NCI-H1417 (cell line): ENCODE results near the gene SLC17A9.

Source experiments
- DNase-seq, 3 experiments: peaks; one replicate each; lab custom pipeline; 2025; lab: John Stamatoyannopoulos, UW

Gene SLC17A9

DNA sequence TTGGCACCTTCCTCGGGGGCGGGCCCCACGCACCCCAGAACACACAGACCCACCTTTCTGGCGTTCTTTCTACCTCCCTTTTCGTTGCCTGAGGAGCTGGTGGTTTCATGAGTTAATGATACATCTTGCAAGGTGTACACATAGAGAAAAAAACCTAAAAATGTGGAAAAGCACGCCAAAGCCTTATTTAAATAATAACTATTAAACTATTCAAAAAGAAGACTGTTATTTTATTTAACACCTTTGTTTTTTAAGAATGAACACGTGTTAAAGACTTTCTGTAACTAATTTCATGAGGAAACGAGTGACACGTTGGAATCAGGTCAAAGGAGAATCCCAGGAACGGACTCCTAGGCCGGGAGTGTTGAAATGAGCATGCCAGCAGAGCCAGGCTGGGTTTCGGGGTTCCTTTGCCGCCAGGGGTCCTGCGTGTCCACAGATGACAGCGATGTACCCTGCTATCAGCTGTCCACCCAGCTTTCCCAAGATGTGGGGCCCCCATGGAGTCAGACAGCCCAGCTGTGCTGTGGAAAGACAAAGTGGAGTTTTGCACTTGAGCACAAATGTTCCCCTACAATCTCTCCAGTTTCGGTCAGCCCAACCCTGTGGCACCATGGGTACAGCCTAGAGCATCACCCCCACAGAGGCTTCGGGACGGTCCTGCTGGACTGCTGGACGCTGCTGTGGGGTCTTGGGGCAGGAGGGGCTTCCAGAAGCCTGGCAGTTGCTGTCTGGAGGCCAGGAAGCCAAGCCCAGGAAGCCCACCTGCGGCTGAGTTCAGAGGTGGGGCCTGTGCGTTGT lies 16.1 kb downstream of the SLC17A9 start:
- DNase-seq, result no peak

DNA sequence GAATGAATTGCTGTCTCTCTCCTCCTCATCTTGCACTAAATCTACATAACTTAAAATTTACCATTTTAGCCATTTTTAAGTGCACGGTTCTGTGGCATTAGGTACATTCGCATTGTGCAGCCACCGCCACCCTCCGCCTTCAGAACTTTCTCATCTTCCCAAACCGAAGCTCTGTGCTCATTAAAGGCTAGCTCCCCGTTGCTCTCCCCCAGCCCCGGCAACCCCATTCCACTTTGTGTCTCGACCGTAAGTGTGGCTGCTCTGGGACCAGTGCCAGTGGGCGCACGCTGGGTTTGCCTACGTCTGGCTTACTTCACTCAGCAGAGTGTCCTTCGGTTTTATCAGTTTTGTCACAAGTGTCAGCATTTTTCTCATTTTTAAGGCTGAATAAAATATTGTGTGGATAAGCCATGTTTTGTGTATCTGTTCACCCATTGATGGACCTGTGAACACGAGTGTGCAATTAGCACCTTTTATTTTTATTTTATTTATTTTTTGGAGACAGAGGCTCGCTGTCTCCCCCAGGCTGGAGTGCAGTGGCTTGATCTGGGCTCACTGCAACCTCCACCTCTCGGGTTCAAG lies 16.8 kb downstream of the SLC17A9 start:
- DNase-seq, result no peak

DNA sequence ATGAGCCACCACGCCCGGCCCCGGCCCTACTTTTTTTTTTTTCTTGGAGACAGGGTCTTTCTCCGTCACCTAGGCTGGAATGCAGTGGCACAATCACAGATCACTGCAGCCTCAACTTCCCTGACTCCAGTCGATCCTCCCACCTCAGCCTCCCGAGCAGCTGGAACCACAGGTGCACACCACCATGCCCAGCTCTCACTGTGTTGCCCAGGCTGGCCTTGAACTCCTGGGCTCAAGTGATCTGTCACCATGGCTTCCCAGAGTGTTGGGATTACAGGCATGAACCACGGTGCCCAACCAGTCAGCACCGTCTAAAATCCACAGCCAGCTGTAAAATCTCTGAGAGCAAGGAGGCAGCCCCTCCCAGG lies 17.4 kb downstream of the SLC17A9 start:
- no peak for DNase-seq

DNA sequence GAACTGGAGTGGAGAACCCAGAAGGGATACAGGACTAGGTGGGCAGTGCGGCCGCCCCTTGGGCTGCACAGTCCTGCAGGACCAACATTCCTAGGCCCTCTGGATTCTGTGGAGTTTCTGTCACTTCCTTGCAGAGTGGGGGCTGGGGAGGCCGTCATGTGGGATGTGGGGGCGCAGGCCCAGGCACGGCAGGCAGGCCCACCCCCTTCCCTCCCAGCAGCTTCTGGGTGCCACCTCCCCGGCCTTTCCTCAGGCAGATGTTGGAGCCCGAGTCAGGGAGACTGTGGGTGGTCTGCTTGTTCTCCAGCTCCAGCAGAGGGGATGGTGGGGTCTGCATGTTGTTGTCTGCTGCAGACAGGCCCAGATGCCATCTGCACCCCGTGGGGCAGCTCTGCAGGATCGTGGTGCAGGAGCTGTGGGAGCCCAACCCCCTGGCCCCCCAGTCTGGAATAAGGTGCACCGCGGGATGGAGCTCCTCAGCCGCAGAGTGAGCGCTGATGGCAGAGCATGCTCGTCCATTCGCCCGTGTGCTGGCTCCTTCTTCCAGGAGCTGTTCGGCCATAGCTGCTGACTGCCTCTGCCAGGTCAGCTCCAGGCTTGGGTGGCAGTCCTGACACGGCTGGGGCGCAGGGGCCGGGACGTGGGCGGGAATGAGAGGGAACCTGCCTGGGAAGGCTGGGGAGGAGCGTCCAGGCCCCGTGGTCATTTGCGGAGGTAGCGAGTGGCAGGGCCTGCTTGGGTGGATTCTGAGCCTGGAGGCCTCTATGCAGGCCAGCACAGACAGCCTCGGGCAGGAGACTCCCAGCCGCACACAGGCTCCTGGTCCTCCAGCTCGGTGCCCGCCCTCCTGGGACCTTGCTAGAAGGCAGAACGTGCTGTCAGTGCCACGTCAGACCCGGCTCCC lies 18.1 kb downstream of the SLC17A9 start:
- DNase-seq, result no peak

DNA sequence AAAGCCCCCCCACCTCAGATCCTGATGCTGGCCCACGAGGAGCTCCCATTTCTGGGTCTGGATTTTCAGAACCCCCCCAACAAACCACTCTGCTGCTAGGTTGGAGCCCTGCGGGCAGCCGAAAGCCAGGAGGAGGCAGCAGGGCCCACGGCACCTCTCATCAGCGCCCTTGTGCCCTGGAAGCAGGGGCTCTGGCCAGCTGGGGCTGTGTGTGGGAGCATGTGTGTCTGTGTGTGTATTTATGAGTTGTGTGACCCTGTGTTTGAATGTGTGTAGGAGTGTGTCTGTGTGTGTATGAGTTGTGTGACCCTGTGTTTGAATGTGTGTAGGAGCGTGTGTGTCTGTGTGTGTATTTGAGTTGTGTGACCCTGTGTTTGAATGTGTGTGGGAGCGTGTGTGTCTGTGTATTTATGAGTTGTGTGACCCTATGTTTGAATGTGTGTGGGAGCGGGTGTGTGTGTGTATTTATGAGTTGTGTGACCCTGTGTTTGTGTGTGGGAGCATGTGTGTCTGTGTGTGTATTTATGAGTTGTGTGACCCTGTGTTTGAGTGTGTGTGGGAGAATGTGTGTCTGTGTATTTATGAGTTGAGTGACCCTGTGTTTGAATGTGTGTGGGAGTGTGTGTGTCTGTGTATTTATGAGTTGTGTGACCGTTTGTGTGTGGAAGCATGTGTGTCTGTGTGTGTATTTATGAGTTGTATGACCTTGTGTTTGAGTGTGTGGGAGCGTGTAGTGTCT lies 18.9 kb downstream of the SLC17A9 start:
- DNase-seq, result no peak

DNA sequence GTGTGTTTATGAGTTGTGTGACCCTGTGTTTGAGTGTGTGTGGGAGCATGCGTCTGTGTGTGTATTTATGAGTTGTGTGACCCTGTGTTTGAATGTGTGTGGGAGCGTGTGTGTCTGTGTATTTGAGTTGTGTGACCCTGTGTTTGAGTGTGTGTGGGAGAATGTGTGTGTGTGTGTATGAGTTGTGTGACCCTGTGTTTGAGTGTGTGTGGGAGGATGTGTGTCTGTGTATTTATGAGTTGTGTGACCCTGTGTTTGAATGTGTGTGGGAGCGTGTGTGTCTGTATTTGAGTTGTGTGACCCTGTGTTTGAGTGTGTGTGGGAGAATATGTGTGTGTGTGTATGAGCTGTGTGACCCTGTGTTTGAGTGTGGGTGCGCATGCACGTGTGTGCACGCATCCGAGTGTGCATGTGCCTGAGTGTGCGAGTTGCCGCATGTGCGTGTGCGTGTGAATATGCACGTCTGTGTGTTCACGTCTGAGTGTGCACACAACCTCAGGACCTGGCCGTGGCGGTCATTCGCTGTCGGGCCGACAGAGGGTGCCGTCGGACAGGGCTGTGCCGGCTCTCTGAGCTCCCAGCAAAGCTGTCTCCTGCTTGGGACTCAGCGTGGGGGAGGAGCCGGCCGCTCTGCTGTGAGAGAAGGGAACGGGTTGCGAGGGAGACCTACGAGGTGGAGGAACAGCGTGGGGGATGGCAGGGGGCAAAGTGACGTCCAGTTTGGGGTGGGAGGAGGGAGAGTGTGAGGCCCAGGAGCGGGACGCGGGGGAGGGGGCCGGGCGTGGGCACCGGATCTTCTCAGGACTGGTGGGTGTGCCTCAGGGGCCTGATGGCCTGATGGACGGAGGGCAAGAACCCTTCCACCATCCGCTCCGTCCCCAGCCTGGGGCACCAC lies 19.7 kb downstream of the SLC17A9 start:
- peak; percentile 78 to 91 (median 85) for DNase-seq

DNA sequence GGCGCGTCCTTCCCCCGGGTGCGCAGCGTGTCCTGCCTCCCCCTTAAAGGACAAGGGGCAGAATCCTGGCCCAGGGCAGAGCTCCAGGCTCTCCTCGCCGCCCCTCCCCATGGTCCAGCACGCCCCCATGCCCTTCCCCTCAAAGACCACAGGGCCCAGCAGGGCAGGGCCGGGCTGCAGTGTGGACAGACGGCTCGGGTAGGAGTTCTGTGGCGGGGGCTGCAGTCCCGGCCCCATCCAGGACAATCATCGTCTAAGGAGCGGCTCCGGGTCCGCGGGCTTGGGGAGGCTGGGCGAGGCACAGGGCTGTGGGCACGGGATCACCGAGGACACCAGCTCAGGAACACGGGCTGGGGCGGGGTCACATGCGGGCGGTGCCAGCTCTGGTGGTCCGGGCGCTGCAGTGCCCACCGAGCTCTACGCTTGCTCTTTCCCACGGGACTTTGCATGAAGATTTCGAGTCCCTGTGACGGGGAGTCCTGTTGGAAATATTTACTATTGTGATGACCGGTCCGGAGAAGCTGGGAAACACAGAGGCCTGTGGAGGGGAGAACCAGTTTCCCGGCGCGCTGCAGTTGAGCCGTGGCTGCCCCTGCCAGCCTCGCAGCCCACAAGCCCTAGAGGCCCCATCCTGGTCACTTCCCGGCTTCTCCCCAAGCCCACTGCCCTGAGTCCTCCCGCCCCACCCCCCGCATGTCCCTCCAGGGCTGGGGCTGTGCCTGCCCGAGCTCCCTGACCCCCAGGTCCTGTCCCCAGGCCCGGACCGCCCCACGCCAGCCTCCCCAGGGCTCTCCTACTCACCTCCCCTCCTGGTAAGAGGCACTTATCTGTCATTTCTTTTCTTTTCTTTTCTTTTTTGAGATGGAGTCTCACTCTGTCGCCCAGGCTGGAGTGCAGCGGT lies 20.6 kb downstream of the SLC17A9 start:
- no peak for DNase-seq

DNA sequence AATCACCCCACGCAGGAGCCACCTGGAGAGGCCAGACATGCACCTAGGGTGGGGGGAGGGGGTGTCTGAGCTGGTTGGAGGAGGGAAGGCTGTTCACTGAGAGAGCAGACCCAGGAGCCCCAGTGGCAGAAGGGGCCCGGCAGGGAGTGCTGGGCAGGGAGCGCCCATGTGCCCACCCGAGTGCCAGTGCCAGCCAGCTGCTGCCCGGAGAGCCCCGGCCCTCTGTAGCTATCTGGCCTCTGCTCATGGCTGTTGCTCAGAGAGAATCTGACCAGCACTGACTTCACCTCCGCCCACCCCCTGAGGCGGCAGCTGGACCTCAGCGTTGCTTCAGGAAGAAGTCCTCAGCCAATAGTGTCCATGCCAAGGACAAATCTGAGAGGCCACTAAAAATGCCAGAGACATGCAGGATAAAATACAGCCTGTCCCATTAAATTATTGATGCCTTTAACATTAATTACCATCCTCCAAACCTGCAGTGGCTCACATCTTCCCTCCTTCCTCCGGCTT lies 22.8 kb downstream of the SLC17A9 start:
- DNase-seq, result peak in 1 of 3 experiments; percentile 26

DNA sequence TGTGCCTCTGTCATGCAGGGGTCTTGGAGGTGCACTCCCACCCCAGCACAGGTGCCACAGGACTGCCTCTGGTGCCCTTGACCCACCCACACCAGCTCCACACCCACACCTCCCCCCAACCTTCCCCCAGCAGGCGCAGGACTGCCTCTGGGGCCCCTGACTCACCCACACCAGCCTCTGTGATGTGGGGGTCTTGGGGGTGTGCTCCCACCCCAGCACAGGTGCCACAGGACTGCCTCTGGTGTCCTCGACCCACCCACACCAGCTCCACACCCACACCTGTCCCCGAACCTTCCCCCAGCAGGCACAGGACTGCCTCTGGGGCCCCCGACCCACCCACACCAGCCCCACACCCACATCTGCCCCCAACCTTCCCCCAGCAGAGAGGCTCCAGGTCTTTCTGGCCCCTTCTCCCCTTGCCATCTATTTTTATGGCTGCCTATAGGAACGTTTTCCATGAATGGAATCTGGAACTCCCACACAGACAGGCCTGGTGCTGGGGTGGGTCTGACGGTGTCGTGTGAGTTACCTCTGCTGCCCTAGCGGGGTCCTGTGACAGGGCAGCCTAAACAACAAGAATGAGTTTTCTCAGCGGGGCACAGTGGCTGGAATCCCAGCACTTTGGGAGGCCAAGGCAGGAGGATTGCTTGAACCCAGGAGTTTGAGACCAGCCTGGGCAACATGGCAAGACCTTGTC lies 23.5 kb downstream of the SLC17A9 start:
- no peak for DNase-seq

DNA sequence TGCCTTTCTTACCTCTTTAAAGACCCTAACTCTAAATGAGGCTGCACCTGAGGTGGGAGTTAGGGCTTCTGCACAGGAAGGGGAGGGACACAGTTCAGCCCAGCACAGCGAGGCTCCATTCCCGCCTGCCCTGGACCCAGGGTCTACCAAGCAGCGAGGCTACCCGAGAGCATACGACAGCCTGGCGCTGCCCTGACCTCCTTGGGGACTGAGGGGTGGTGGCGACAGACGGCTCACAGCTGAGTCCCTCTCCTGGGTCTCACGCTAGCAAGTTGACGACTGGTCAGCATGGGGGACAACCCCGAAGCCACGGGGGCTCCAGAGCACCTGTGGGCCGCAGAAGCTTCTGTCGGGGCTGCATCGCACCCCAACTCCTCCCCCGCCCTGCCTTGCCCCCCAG lies 24.4 kb downstream of the SLC17A9 start:
- DNase-seq, result no peak

DNA sequence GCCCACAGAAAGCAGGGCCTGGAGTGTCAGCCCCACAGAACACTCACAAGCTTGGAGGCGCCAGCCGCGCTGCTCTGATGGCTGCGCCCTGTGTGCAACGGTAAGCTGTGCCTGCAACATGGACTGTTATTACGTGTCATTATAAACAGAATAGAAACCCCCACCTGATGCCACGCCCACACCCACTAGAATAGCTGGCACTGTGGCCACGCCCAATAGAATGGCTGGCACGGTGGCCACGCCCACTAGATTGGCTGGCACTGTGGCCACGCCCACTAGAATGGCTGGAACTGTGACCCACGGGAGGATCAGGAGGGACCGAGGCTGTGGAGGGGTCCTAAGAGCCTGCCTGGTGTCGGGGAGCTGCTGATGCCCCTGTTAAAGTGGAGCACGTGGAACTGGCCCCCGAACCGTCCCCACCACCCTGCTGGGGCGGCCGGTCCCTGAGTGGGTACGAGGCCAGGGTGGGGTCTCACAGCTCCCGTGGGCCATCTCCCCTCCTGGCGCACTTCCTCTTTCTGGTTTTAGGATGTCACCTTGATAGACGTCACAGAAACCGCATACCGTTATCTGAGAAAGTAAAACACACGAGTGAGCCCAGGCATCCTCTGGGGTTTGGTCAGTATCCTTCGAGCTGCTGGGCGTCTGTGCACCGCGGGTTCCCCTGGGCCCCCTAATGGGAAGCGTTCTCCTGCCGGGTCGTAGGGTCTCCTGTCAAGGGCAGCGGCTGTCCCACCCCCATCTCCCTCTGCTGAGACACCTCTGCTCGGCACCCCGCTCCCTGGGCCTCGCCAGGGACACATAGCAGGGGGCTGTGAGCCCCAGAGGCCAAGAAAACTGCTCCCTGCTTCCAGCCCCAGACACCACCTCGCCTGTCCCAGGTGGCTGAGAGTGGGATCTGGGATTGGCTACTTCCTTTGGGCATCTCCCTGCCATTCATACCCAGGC lies 25.4 kb downstream of the SLC17A9 start:
- peak; percentile 9 to 79 (median 64) for DNase-seq

DNA sequence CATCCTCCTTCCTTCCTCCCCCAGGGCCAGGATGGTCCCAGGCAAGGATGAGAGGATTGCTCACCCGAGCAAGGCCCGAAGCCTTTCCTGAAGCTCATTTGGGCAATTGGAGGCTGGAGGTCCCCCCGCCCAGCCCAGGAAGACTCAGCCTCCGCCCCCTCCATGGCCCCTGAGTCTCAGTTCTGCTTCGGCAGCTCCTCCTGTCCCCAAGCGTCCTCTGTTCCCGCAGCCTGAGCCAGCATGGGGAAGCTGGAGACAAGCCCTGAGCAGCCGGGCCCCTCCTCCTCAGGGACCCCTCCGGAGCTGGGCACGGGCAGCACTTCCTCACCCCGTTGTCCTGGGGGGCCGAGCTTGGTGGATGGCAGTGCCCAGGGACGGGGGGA lies 26.0 kb downstream of the SLC17A9 start:
- DNase-seq, result no peak

DNA sequence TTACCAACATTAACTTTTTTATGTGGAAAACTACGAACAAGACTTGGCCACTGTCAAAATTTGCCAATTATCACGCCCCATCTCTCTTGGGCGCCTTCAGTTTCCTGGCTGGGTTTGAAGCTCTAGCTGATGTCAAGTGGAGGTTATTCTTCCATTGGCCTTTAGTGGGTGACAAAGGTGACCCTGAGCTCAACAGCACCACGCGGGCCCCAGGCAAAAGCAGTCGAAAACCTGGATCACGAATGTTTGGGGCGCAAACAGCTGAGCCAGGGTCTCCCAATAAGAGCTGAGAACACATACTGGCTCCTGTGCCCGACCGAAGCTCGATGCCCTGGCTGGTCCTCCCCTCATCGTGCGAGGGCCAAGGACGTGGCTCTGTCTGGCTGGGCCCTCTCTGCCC lies 26.8 kb downstream of the SLC17A9 start:
- peak in 1 of 3 experiments; percentile 75 for DNase-seq

DNA sequence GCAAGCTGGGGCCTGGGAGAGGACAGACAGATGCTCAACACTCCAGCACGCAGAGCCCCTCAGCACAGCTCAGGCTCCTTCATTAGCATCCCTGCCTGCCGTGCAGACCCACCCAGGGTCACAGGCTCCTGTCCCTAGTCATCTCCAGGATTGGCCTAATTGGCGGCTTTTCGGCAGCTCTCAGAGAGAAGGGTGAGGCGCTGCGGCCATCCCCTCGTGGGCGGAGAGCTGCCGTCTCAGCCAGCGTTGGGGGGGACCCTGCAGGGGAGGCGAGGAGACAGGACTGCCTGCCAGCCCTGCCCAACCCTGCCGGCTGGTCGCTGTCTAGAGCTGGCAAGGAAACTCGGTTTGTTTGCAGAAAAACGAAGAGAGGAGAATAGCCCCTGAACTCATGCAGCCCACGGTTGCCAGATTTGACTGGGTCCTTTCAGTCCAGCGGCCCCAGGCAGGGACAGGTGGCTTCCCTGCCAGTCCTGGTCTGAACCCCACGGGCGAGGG lies 27.4 kb downstream of the SLC17A9 start:
- peak in 2 of 3 experiments; percentile 86 to 94 for DNase-seq

DNA sequence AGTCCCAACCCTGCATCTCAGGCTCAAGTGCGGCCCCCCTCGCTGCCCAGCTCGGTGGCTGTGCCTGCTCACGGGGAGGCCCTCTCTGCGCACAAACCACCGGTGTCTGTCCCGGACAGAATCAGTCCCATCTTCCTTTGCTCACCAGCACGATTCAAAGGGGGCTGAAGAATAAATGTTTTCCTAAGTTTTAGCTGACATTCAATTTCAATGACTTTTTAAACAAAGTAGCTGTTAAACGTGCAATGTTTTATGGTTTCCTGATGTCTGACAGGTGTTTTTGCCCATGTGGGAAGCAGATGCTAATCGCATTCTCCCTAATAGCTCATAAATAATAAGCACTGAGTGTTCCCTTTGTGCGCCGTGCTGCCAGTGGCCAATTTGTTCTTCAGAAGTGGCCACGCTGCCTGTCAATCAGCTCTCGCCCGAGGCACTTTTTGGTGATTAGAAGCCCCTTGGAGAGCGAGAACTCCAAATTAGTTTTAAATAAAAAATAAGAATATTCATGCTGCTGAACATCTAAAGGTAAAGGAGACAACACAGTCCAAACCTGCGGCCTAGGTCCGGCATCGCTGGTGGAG lies 28.0 kb downstream of the SLC17A9 start:
- peak in 2 of 3 experiments; percentile 98 to 99 for DNase-seq

DNA sequence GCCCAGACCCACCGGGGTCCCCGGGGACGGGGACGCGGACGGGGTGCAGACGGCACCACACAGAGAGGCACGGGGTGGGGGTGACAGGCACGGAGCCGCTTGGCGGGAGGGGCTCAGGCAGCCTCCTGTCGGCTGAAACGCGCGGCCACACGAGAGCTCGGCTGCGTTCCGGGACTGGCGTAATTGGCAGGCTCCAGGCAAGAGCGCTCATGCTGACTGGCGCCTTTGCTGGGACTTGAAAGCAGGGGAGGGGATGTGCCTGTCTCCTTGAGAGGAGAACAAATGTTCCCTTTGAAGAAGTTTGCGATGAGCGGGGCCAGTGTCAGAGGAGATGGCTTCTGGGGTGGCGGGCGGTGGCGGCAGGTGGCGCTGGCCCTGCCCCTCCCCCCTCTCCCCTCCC lies 28.5 kb downstream of the SLC17A9 start:
- peak in 2 of 3 experiments; percentile 98 to 99 for DNase-seq
